Skin of body (tissue), 1 donor: ENCODE data around the gene TBCCD1. TPM values are rescaled to one million over a fixed set of nuclear protein-coding genes. Genes with fewer than 3 reads are reported as not detected.

ENCODE experiments used
- total RNA-seq: library from RNA; depleted of rRNA; stranded (reverse); fragments of >200 nt; gene quantifications from one replicate; pipeline ENCODE4 v1.2.3, GENCODE V29; 2014

The TBCCD1 gene
- total RNA-seq, 1 donor from 2014 or later, result 13.9 TPM

Other genes with a start within 250 kb of the TBCCD1 start
- 2.9 TPM for gene DGKG, start 205.1 kb downstream of the TBCCD1 start, total RNA-seq
- 0.99 TPM for gene CRYGS, start 23.0 kb downstream of the TBCCD1 start, total RNA-seq
- 39.3 TPM for gene DNAJB11, start 3.4 kb upstream of the TBCCD1 start, total RNA-seq
- not detected for gene AHSG, start 45.7 kb upstream of the TBCCD1 start, total RNA-seq
- 0.49 TPM for gene FETUB, start 73.1 kb upstream of the TBCCD1 start, total RNA-seq
- not detected for gene HRG, start 98.7 kb upstream of the TBCCD1 start, total RNA-seq
- not detected for gene KNG1, start 150.0 kb upstream of the TBCCD1 start, total RNA-seq
- 496 TPM for gene EIF4A2, start 216.2 kb upstream of the TBCCD1 start, total RNA-seq
- 18.7 TPM for gene RFC4, start 239.1 kb upstream of the TBCCD1 start, total RNA-seq